Loucy (cell line): ENCODE measurements around the gene GHRHR.
A peak's percentile ranks its signal among the peaks of the same experiment; 100 is the strongest.

Experiments used
- H2AFZ ChIP-seq: fragments of 200-600 bp; sonication (generic); 2 replicates; pipeline ENCODE4 v1.6.0; 2016; ENCODE audit warnings: antibody characterized with exemption, mild to moderate bottlenecking, low read length, moderate library complexity
- H3F3A ChIP-seq: fragments of 200-600 bp; 2 replicates; pipeline ENCODE4 v1.6.0; 2016; ENCODE audit warnings: antibody characterized with exemption, low read depth, mild to moderate bottlenecking
- H3K27me3 ChIP-seq: fragments of 200-600 bp; sonication (generic); 2 replicates; pipeline ENCODE4 v1.6.1; 2014; ENCODE audit warnings: low read length, mild to moderate bottlenecking; ENCODE audit not compliant: insufficient read depth, poor library complexity, severe bottlenecking
- H3K36me3 ChIP-seq: fragments of 200-600 bp; sonication (generic); 2 replicates; pipeline ENCODE4 v1.6.1; 2016; ENCODE audit warnings: low read length; ENCODE audit not compliant: insufficient read depth
- H3K4me1 ChIP-seq: fragments of 200-600 bp; sonication (generic); 2 replicates; pipeline ENCODE4 v1.5.1; 2014; ENCODE audit warnings: low read length, mild to moderate bottlenecking; ENCODE audit not compliant: insufficient read depth, poor library complexity, severe bottlenecking
- H3K4me2 ChIP-seq: fragments of 200-600 bp; sonication (generic); 2 replicates; pipeline ENCODE4 v1.6.0; 2014; ENCODE audit warnings: antibody characterized with exemption, low read length, low read depth, mild to moderate bottlenecking; ENCODE audit not compliant: poor library complexity, severe bottlenecking
- H3K4me3 ChIP-seq: fragments of 200-600 bp; sonication (generic); 2 replicates; pipeline ENCODE4 v1.5.1; 2014; ENCODE audit warnings: low read length, mild to moderate bottlenecking, mixed read lengths; ENCODE audit not compliant: poor library complexity, severe bottlenecking
- H3K79me2 ChIP-seq: fragments of 200-600 bp; sonication (generic); 2 replicates; pipeline ENCODE4 v1.6.1; 2014; ENCODE audit warnings: low read length; ENCODE audit not compliant: insufficient read depth
- H3K9ac ChIP-seq: fragments of 200-600 bp; sonication (generic); 2 replicates; pipeline ENCODE4 v1.6.0; 2014; ENCODE audit warnings: mild to moderate bottlenecking, low read depth, low read length, moderate library complexity; ENCODE audit not compliant: poor library complexity, severe bottlenecking
- H3K9me2 ChIP-seq: fragments of 200-600 bp; sonication (generic); replicated peaks from 2 replicates; pipeline ENCODE4 v1.6.1; 2016; ENCODE audit warnings: low read depth, low read length, mixed read lengths
- H3K9me3 ChIP-seq: fragments of 200-600 bp; sonication (generic); 2 replicates; pipeline ENCODE4 v1.6.1; 2014; ENCODE audit warnings: mild to moderate bottlenecking, antibody characterized with exemption, low read length, low read depth; ENCODE audit not compliant: insufficient read depth
- H4K20me1 ChIP-seq: fragments of 200-600 bp; sonication (generic); 2 replicates; pipeline ENCODE4 v1.6.0; 2014; ENCODE audit warnings: antibody characterized with exemption, low read length, mild to moderate bottlenecking; ENCODE audit not compliant: insufficient read depth, poor library complexity, severe bottlenecking
- EZH2phosphoT487 ChIP-seq: fragments of 200-600 bp; IDR thresholded peaks from 2 replicates; pipeline ENCODE4 v1.6.1; 2018; ENCODE audit warnings: antibody characterized with exemption, mild to moderate bottlenecking, moderate library complexity, borderline replicate concordance
- TF ChIP-seq, protein P1 (sequence below): fragments of 200-600 bp; sonication (generic); conservative IDR thresholded peaks from 2 replicates; pipeline ENCODE4 v1.5.1; 2014; ENCODE audit warnings: mild to moderate bottlenecking, antibody characterized with exemption, low read length

GHRHR gene

DNA sequence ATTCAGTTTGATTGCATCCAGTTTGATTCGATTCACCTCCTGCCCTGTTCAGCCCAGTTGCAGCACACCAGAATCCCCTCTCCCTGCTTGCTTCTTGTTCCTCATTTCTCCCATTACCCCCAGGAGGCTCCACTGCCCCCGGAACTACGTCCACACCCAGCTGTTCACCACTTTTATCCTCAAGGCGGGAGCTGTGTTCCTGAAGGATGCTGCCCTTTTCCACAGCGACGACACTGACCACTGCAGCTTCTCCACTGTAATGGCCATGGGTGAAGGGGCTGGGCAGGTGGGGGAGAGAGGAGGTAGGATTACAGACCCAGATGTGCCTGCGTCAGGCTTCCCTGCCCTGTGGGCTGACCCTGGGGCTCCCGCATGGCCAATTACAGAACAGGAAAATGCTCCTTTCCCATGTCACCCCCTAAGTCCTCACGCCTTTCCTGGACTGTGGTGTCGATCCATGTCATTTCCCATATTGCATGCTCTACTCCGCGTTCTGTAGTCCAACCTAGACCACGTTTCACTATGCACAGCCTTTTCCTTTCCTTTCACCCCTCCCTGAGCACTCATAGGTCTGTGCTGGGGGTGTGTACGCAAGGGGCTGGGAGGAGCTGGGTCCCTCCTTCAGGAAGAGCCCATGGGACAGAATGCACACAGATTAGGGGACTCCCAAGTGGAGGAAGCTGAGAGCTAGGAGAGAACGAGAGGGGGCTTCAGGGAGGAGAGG is 8.2 kb downstream of the GHRHR start:
- no peak overlapping the region for H2AFZ ChIP-seq
- H3K27me3 ChIP-seq, result no peaks in the 10 kb centered on the region
- H3F3A ChIP-seq, result no peaks in the 10 kb centered on the region
- no peaks in the 10 kb centered on the region for H4K20me1 ChIP-seq
- H3K9ac ChIP-seq, result no peak overlapping the region
- no peaks in the 10 kb centered on the region for H3K9me3 ChIP-seq
- no peaks in the 10 kb centered on the region for H3K36me3 ChIP-seq
- TF ChIP-seq, protein P1, sequence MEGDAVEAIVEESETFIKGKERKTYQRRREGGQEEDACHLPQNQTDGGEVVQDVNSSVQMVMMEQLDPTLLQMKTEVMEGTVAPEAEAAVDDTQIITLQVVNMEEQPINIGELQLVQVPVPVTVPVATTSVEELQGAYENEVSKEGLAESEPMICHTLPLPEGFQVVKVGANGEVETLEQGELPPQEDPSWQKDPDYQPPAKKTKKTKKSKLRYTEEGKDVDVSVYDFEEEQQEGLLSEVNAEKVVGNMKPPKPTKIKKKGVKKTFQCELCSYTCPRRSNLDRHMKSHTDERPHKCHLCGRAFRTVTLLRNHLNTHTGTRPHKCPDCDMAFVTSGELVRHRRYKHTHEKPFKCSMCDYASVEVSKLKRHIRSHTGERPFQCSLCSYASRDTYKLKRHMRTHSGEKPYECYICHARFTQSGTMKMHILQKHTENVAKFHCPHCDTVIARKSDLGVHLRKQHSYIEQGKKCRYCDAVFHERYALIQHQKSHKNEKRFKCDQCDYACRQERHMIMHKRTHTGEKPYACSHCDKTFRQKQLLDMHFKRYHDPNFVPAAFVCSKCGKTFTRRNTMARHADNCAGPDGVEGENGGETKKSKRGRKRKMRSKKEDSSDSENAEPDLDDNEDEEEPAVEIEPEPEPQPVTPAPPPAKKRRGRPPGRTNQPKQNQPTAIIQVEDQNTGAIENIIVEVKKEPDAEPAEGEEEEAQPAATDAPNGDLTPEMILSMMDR, result no peak
- no peak for TF ChIP-seq EZH2phosphoT487
- H3K4me2 ChIP-seq, result no peak overlapping the region
- H3K4me3 ChIP-seq, result no peak overlapping the region
- no peaks in the 10 kb centered on the region for H3K4me1 ChIP-seq
- no peaks in the 10 kb centered on the region for H3K9me2 ChIP-seq
- H3K79me2 ChIP-seq, result no peaks in the 10 kb centered on the region

- Histone ChIP-seq H3K4me2 (no peak overlapping the region), H3K36me3 (no peaks in the 10 kb centered on the region), H2AFZ (no peak overlapping the region), H3K9me2 (no peaks in the 10 kb centered on the region), H3K4me1 (no peaks in the 10 kb centered on the region), H3K9ac (no peak overlapping the region), H3K27me3 (no peaks in the 10 kb centered on the region), H3F3A (no peaks in the 10 kb centered on the region), H3K79me2 (no peaks in the 10 kb centered on the region), H4K20me1 (no peaks in the 10 kb centered on the region), H3K9me3 (no peaks in the 10 kb centered on the region), H3K4me3 (no peak overlapping the region)
- TF ChIP-seq, protein P1, result no peak
- no peak for TF ChIP-seq EZH2phosphoT487
These were observed 9.5 kb downstream of the GHRHR start for GRCh38 chr7:30973292-30973691.

DNA sequence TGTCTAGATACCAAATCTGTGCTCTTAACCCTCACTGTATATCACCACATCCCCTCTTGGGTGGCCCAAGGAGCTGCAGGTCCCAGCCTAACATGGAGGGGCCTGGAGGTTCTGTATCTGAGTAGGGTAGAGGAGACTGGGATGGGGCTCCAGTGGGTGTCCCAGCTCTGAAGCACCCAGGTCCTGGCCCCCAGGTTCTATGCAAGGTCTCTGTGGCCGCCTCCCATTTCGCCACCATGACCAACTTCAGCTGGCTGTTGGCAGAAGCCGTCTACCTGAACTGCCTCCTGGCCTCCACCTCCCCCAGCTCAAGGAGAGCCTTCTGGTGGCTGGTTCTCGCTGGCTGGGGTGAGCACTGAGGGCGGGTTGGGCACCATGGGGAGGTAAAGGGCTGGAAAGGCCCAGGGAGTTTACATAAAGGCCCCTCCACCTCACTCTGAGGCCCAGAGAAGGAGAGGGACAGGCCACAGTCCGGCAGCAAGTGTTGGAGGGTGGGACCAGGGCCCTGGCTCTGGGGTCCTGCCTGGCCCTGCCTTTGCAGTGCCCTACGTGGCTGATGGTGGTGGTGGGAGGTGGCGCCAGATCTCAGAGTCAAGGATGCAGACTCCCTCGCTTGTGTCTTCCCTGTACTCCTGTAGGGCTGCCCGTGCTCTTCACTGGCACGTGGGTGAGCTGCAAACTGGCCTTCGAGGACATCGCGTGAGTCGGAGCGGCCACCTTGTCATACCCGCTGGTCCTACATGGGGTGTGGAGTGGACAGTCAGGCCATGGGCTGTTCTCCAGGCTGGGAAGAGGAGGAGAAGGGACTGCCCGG is 10.2 kb downstream of the GHRHR start:
- no peaks in the 10 kb centered on the region for H3F3A ChIP-seq
- H3K27me3 ChIP-seq, result no peaks in the 10 kb centered on the region
- H3K79me2 ChIP-seq, result no peaks in the 10 kb centered on the region
- no peak overlapping the region for H3K9ac ChIP-seq
- H2AFZ ChIP-seq, result 0 out of 2 replicates have a peak overlapping the region, but pooled peaks have one; percentile 20
- H3K4me3 ChIP-seq, result no peak overlapping the region
- no peaks in the 10 kb centered on the region for H3K9me2 ChIP-seq
- H3K4me1 ChIP-seq, result no peaks in the 10 kb centered on the region
- no peaks in the 10 kb centered on the region for H4K20me1 ChIP-seq
- no peaks in the 10 kb centered on the region for H3K9me3 ChIP-seq
- H3K4me2 ChIP-seq, result no peak overlapping the region
- no peak for TF ChIP-seq EZH2phosphoT487
- TF ChIP-seq, protein P1, result no peak
- no peaks in the 10 kb centered on the region for H3K36me3 ChIP-seq
